Measurements from ENCODE around the gene PTPN1. TPM values are rescaled to one million over a fixed set of nuclear protein-coding genes. Genes with fewer than 3 reads are reported as not detected.

PTPN1 gene
- total and polyA plus RNA-seq, 4 donors = 5.8 to 10.6 (median 9.7) TPM

DNA sequence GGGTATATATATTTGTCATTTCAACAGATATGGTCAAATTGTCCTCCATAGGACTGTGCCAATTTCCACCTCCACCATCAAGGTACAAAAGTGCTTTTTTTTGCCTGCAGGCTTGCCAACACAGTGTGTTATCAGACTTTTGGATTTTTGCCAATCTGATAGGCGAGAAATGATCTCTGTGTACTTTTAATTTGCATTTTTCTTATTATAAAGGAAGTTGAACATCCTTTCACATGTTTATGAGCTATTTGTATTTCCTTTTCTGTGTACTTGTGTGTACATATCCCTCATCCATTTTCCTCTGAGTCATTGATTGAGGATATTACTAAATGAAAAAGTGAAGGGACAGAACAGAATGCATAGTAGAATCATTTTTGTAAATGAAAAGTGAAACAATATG lies 39.0 kb upstream of the PTPN1 start:
- no peaks in the 10 kb centered on the region for H3K9me3 ChIP-seq (ENCODE audit: control insufficient read depth in 4 of 4, low read length in 3 of 4)
- TF ChIP-seq, protein P1, sequence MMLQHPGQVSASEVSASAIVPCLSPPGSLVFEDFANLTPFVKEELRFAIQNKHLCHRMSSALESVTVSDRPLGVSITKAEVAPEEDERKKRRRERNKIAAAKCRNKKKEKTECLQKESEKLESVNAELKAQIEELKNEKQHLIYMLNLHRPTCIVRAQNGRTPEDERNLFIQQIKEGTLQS (IDR thresholded peaks at IDR 0.05) = no peak
- TF ChIP-seq HNF4G (IDR thresholded peaks at IDR 0.05) = no peak
- TF ChIP-seq, protein P2, sequence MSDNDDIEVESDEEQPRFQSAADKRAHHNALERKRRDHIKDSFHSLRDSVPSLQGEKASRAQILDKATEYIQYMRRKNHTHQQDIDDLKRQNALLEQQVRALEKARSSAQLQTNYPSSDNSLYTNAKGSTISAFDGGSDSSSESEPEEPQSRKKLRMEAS (IDR thresholded peaks at IDR 0.05) = peak; percentile 48
- TF ChIP-seq NR2F2 (IDR thresholded peaks at IDR 0.05) = no peak
- TF ChIP-seq TAF1 (conservative IDR thresholded peaks at IDR 0.05) = no peak
- peak; percentile 78 for TF ChIP-seq FOXA2 (IDR thresholded peaks at IDR 0.05)
- peak in 1 of 2 donors; percentile 51 for TF ChIP-seq GABPA (IDR thresholded peaks at IDR 0.05 in 1 of 2, conservative IDR thresholded peaks at IDR 0.05 in 1 of 2)
- TF ChIP-seq, protein P3, sequence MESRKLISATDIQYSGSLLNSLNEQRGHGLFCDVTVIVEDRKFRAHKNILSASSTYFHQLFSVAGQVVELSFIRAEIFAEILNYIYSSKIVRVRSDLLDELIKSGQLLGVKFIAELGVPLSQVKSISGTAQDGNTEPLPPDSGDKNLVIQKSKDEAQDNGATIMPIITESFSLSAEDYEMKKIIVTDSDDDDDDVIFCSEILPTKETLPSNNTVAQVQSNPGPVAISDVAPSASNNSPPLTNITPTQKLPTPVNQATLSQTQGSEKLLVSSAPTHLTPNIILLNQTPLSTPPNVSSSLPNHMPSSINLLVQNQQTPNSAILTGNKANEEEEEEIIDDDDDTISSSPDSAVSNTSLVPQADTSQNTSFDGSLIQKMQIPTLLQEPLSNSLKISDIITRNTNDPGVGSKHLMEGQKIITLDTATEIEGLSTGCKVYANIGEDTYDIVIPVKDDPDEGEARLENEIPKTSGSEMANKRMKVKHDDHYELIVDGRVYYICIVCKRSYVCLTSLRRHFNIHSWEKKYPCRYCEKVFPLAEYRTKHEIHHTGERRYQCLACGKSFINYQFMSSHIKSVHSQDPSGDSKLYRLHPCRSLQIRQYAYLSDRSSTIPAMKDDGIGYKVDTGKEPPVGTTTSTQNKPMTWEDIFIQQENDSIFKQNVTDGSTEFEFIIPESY (IDR thresholded peaks at IDR 0.05) = peak; percentile 75
- peak; percentile 94 for TF ChIP-seq YY1 (IDR thresholded peaks at IDR 0.05)
- TF ChIP-seq, protein P4, sequence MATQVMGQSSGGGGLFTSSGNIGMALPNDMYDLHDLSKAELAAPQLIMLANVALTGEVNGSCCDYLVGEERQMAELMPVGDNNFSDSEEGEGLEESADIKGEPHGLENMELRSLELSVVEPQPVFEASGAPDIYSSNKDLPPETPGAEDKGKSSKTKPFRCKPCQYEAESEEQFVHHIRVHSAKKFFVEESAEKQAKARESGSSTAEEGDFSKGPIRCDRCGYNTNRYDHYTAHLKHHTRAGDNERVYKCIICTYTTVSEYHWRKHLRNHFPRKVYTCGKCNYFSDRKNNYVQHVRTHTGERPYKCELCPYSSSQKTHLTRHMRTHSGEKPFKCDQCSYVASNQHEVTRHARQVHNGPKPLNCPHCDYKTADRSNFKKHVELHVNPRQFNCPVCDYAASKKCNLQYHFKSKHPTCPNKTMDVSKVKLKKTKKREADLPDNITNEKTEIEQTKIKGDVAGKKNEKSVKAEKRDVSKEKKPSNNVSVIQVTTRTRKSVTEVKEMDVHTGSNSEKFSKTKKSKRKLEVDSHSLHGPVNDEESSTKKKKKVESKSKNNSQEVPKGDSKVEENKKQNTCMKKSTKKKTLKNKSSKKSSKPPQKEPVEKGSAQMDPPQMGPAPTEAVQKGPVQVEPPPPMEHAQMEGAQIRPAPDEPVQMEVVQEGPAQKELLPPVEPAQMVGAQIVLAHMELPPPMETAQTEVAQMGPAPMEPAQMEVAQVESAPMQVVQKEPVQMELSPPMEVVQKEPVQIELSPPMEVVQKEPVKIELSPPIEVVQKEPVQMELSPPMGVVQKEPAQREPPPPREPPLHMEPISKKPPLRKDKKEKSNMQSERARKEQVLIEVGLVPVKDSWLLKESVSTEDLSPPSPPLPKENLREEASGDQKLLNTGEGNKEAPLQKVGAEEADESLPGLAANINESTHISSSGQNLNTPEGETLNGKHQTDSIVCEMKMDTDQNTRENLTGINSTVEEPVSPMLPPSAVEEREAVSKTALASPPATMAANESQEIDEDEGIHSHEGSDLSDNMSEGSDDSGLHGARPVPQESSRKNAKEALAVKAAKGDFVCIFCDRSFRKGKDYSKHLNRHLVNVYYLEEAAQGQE (IDR thresholded peaks at IDR 0.05) = peak; percentile 65
- peak; percentile 51 for TF ChIP-seq SP1 (IDR thresholded peaks at IDR 0.05)
- peak in 1 of 2 donors; percentile 84 for TF ChIP-seq RXRA (IDR thresholded peaks at IDR 0.05)
- peak; percentile 17 to 39 for TF ChIP-seq RAD21 (IDR thresholded peaks at IDR 0.05)
- peak; percentile 78 for TF ChIP-seq FOXA1 (IDR thresholded peaks at IDR 0.05)
- TF ChIP-seq, protein P5, sequence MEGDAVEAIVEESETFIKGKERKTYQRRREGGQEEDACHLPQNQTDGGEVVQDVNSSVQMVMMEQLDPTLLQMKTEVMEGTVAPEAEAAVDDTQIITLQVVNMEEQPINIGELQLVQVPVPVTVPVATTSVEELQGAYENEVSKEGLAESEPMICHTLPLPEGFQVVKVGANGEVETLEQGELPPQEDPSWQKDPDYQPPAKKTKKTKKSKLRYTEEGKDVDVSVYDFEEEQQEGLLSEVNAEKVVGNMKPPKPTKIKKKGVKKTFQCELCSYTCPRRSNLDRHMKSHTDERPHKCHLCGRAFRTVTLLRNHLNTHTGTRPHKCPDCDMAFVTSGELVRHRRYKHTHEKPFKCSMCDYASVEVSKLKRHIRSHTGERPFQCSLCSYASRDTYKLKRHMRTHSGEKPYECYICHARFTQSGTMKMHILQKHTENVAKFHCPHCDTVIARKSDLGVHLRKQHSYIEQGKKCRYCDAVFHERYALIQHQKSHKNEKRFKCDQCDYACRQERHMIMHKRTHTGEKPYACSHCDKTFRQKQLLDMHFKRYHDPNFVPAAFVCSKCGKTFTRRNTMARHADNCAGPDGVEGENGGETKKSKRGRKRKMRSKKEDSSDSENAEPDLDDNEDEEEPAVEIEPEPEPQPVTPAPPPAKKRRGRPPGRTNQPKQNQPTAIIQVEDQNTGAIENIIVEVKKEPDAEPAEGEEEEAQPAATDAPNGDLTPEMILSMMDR (IDR thresholded peaks at IDR 0.05; ENCODE audit: low read depth, low read length, missing input control) = no peak
- peak; percentile 70 to 88 for TF ChIP-seq HNF4A (conservative IDR thresholded peaks at IDR 0.05)
- TF ChIP-seq JUND (IDR thresholded peaks at IDR 0.05) = peak; percentile 69 to 86
- TF ChIP-seq EGR1 (IDR thresholded peaks at IDR 0.05; ENCODE audit: low read depth in 2 of 2) = peak in 1 of 2 donors; percentile 44
- H3K27ac ChIP-seq (ENCODE audit: low read depth in 1 of 2, low read length in 2 of 2) = peak overlapping the region; percentile 63 to 69
- H3K27me3 ChIP-seq (ENCODE audit: control insufficient read depth in 4 of 4, insufficient read depth in 4 of 4, low read length in 3 of 4) = no peaks in the 10 kb centered on the region
- no peaks in the 10 kb centered on the region for H3K36me3 ChIP-seq (ENCODE audit: control insufficient read depth in 4 of 4, insufficient read depth in 3 of 4, low read depth in 1 of 4, low read length in 3 of 4)
- H3K4me3 ChIP-seq (ENCODE audit: low read depth in 1 of 3, low read length in 3 of 3) = no peak overlapping the region
- no peak for DNase-seq (ENCODE audit: low spot score)
- WGBS = 14% methylated on average over 1 of the region's 1 CpG
- peaks cover 13 to 22% (median 18%) of the 10 kb centered on the region in 4 donors for H3K4me1 ChIP-seq (ENCODE audit: control insufficient read depth in 4 of 4, insufficient read depth in 4 of 4, low read length in 3 of 4)
- no peak overlapping the region for H3K9ac ChIP-seq (ENCODE audit: low read depth in 1 of 2, low read length in 2 of 2)
